HepG2 (cell line): ENCODE data around the gene ECSIT. TPM values are rescaled to one million over a fixed set of nuclear protein-coding genes. Genes with fewer than 3 reads are reported as not detected.

Experiments
- ATAC-seq: fragments of 200-7000 bp; cut with Tn5 transposase; 3 replicates; pipeline ENCODE4 v1.9.1; 2020; ENCODE audit warnings: mild to moderate bottlenecking, moderate library complexity
- BruUV-seq: library from RNA; stranded (reverse); fragments of 400-500 nt; replicated peaks from 2 replicates; lab custom pipeline; 2021; lab: Mats Ljungman, UMichigan
- CTCF ChIA-PET: fragments of 300-600 bp; formaldehyde crosslinking; extraction: SDS; loops from one replicate; lab custom pipeline; 2021; ENCODE audit warnings: low total read pairs, inconsistent platforms, low intra/inter-chr PET ratio; lab: Yijun Ruan, JAX
- POLR2A ChIA-PET: fragments of 350-600 bp; sonication (Branson Sonifier 250); formaldehyde crosslinking; loops from one replicate; lab custom pipeline; 2020; ENCODE audit warnings: antibody characterized with exemption, inconsistent platforms; lab: Yijun Ruan, JAX
- DNase-seq: peaks from one replicate; pipeline ENCODE4 v3.0.0-alpha.2; 2015; ENCODE audit warnings: low spot score
- FAIRE-seq: peaks from 3 replicates; lab custom pipeline; 2011; peaks lifted over from hg19 to GRCh38; lab: Jason Lieb, UNC
- H2AFZ ChIP-seq: one replicate; pipeline ENCODE4 v1.6.1; 2011; ENCODE audit warnings: low read length, inconsistent platforms
- H3K27ac ChIP-seq: fragments of 300-600 bp; 3 replicates; pipeline ENCODE4 v1.8.0; 2011; ENCODE audit warnings: mixed run types, mild to moderate bottlenecking, mixed read lengths, low read length, inconsistent platforms; ENCODE audit not compliant: insufficient read depth; ENCODE audit errors: extremely low read length
- H3K27me3 ChIP-seq, 2 experiments: fragments of 200-600 bp in 1 of 2; 2 replicates in 1 of 2; 3 replicates in 1 of 2; pipeline versions ENCODE4 v1.6.0 to v1.8.0; 2011; ENCODE audit warnings: low read length in 2 of 2, mild to moderate bottlenecking in 2 of 2, moderate library complexity in 2 of 2, inconsistent platforms in 1 of 2; ENCODE audit not compliant: insufficient read depth in 2 of 2, control insufficient read depth in 1 of 2
- H3K36me3 ChIP-seq, 2 experiments: fragments of 200-600 bp in 1 of 2; replicated peaks in 1 of 2; 2 replicates in 1 of 2; 3 replicates in 1 of 2; pipeline versions ENCODE4 v1.5.1 to v1.8.0; 2011; ENCODE audit warnings: low read length in 2 of 2, inconsistent platforms in 1 of 2; ENCODE audit not compliant: insufficient read depth in 2 of 2, control insufficient read depth in 1 of 2
- H3K4me1 ChIP-seq: 2 replicates; pipeline ENCODE4 v1.5.1; 2012; ENCODE audit warnings: low read length, inconsistent platforms; ENCODE audit not compliant: insufficient read depth
- H3K4me2 ChIP-seq: 2 replicates; pipeline ENCODE4 v1.6.0; 2011; ENCODE audit warnings: low read depth, low read length, inconsistent platforms
- H3K4me3 ChIP-seq, 3 experiments: fragments of 200-600 bp in 1 of 3; sonication (generic), shearing (Covaris generic) in 1 of 3; replicated peaks in 1 of 3; 2 replicates each; pipeline ENCODE4 v1.5.1; 2011 to 2016; ENCODE audit warnings: low read length in 3 of 3, inconsistent platforms in 2 of 3, low read depth in 2 of 3, mild to moderate bottlenecking in 2 of 3, control low read depth in 1 of 3, mixed read lengths in 1 of 3; ENCODE audit not compliant: insufficient read depth in 1 of 3
- H3K79me2 ChIP-seq: one replicate; pipeline ENCODE4 v1.6.1; 2011; ENCODE audit warnings: low read length, inconsistent platforms; ENCODE audit not compliant: insufficient read depth
- H3K9ac ChIP-seq: 2 replicates; pipeline ENCODE4 v1.6.0; 2011; ENCODE audit warnings: mild to moderate bottlenecking, low read depth, low read length, inconsistent platforms; ENCODE audit not compliant: insufficient read depth
- H3K9me3 ChIP-seq: 2 replicates; pipeline ENCODE4 v1.5.1; 2012; ENCODE audit warnings: mild to moderate bottlenecking, low read length
- H4K20me1 ChIP-seq: 2 replicates; pipeline ENCODE4 v1.6.0; 2011; ENCODE audit warnings: inconsistent platforms, mild to moderate bottlenecking, low read length, moderate library complexity; ENCODE audit not compliant: insufficient read depth
- CBX2 ChIP-seq, 2 experiments: fragments of 200-600 bp in 1 of 2; sonication (generic); formaldehyde crosslinking in 1 of 2; IDR thresholded peaks; 2 replicates each; pipeline versions ENCODE4 v1.7.0 to v1.8.1; 2018 to 2022; ENCODE audit warnings: low read depth in 2 of 2, low read length in 1 of 2, mild to moderate bottlenecking in 1 of 2, missing genetic modification reagents in 1 of 2
- PAF1 ChIP-seq: IDR thresholded peaks from 2 replicates; pipeline ENCODE4 v1.6.1; 2016; ENCODE audit warnings: missing genetic modification reagents, missing compliant biosample characterization
- POLR2AphosphoS2 ChIP-seq: IDR thresholded peaks from 2 replicates; pipeline ENCODE4 v1.6.1; 2011; ENCODE audit warnings: low read depth, low read length, improper control_type of control experiment
- SALL1 ChIP-seq: sonication (generic); formaldehyde crosslinking; IDR thresholded peaks from 2 replicates; pipeline ENCODE4 v1.8.0; 2022; ENCODE audit warnings: mild to moderate bottlenecking, missing genetic modification reagents
- ZBTB46 ChIP-seq: sonication (generic); formaldehyde crosslinking; IDR thresholded peaks from 2 replicates; pipeline ENCODE4 v1.4.0; 2020; ENCODE audit warnings: mild to moderate bottlenecking, missing genetic modification reagents, borderline replicate concordance
- ZBTB49 ChIP-seq: sonication (generic); formaldehyde crosslinking; IDR thresholded peaks from 2 replicates; pipeline ENCODE4 v1.4.0; 2020; ENCODE audit warnings: missing genetic modification reagents, borderline replicate concordance
- ZNF276 ChIP-seq: sonication (generic); formaldehyde crosslinking; IDR thresholded peaks from 2 replicates; pipeline ENCODE4 v1.4.0; 2020; ENCODE audit warnings: mild to moderate bottlenecking, low read depth, missing genetic modification reagents
- ZNF629 ChIP-seq: sonication (generic); formaldehyde crosslinking; conservative IDR thresholded peaks from 2 replicates; pipeline ENCODE4 v1.5.0; 2020; ENCODE audit warnings: missing genetic modification reagents
- ZNF850 ChIP-seq: sonication (generic); formaldehyde crosslinking; conservative IDR thresholded peaks from 2 replicates; pipeline ENCODE4 v1.9.0; 2021; ENCODE audit warnings: mild to moderate bottlenecking, missing genetic modification reagents
- ZNF878 ChIP-seq: sonication (generic); formaldehyde crosslinking; IDR thresholded peaks from 2 replicates; pipeline ENCODE4 v1.8.1; 2023; ENCODE audit warnings: mild to moderate bottlenecking, missing genetic modification reagents, moderate library complexity
- ZNF891 ChIP-seq: sonication (generic); formaldehyde crosslinking; IDR thresholded peaks from 2 replicates; pipeline ENCODE4 v1.5.0; 2020; ENCODE audit warnings: mild to moderate bottlenecking, missing genetic modification reagents
- ZSCAN22 ChIP-seq: sonication (generic); formaldehyde crosslinking; IDR thresholded peaks from 2 replicates; pipeline ENCODE4 v1.4.0; 2020; ENCODE audit warnings: mild to moderate bottlenecking, missing genetic modification reagents
- WGBS: methylation state at CpG from one replicate; pipeline ENCODE4 v1.1.6; 2017; ENCODE audit warnings: low lambda C conversion rate; 5-methylcytosine and 5-hydroxymethylcytosine counted together
- in situ Hi-C: cut with HindIII; loops from 2 replicates; pipeline ENCODE4 v1.10.0; 2017; ENCODE audit warnings: low pct_unique_long_range_greater_than_20kb; ENCODE audit not compliant: extremely low pct_ligation_motif_present
- intact Hi-C: fragments of 100-400 bp; cut with micrococcal nuclease; formaldehyde crosslinking; loops from one replicate; pipeline ENCODE4 v1.10.0; 2022; ENCODE audit not compliant: unreplicated experiment
- polyA plus RNA-seq, 8 experiments: library from polyadenylated mRNA; depleted of rRNA in 3 of 8; stranded (reverse) in 7 of 8; unstranded in 1 of 8; fragments of >200 nt; fragmentation: Illumina TruSeq in 4 of 8; extraction: Trizol in 4 of 8; gene quantifications; 2 replicates each; pipeline versions ENCODE4 v1.2.1 to v1.2.3, GENCODE V29; 2011 to 2016; ENCODE audit warnings: low read depth in 4 of 8, missing spikeins in 1 of 8, mixed read lengths in 1 of 8; ENCODE audit not compliant: insufficient read depth in 1 of 8
- total RNA-seq, 5 experiments: library from RNA; depleted of rRNA; stranded (reverse); fragments of >200 nt; fragmentation: Illumina TruSeq; extraction: Trizol; gene quantifications; 2 replicates each; pipeline ENCODE4 v1.2.3, GENCODE V29; 2016; ENCODE audit warnings: low read depth in 1 of 5

ECSIT gene
- total and polyA plus RNA-seq, 2 of the 13 experiments (the other 11 are each of a cell fraction or from before 2014, with no cell fraction given): 36.4 to 62.3 TPM

GRCh38 chr19:11510444-11510843, 18.5 kb downstream of the ECSIT start:
- Histone ChIP-seq H3K4me3 (no peak overlapping the region), H4K20me1 (no peaks in the 10 kb centered on the region), H3K36me3 (peaks cover 5 to 23% of the 10 kb centered on the region in 2 experiments; a peak in 3 of 5 replicates), H3K4me1 (peaks cover 12% of the 10 kb centered on the region), H3K27ac (no peak overlapping the region), H2AFZ (no peak overlapping the region), H3K9me3 (no peaks in the 10 kb centered on the region), H3K79me2 (no peaks in the 10 kb centered on the region), H3K4me2 (no peak overlapping the region), H3K9ac (no peak overlapping the region), H3K27me3 (no peaks in the 10 kb centered on the region)
- BruUV-seq: no TSS peak
- TF ChIP-seq CBX2 (IDR thresholded peaks at IDR 0.05; ENCODE audit: low read depth, low read length) (no peak), CBX2 (CRISPR knock-in tag; IDR thresholded peaks at IDR 0.05; ENCODE audit: low read depth) (no peak), ZBTB49 (CRISPR knock-in tag) (no peak), POLR2AphosphoS2 (no peak), ZBTB46 (CRISPR knock-in tag) (no peak), SALL1 (CRISPR knock-in tag) (no peak), ZNF276 (no peak), PAF1 (CRISPR knock-in tag) (no peak), ZSCAN22 (CRISPR knock-in tag) (no peak), ZNF850 (no peak), ZNF891 (CRISPR knock-in tag) (no peak), ZNF878 (no peak), ZNF629 (CRISPR knock-in tag) (no peak)
- FAIRE-seq: no peak
- ATAC-seq: no peak
- 99% methylated on average over 8 of the region's 8 CpGs for WGBS
- POLR2A ChIA-PET: no interaction called here
- intact Hi-C loops: no loop called here
- CTCF ChIA-PET: no interaction called here
- DNase-seq: no peak
- in situ Hi-C loops: no loop called here
